IMR-90 (cell line): ENCODE results near the gene SRP14. TPM values are rescaled to one million over a fixed set of nuclear protein-coding genes. Genes with fewer than 3 reads are reported as not detected.

Source experiments
- ATAC-seq: fragments of 200-7000 bp; cut with Tn5 transposase; 2 replicates; pipeline ENCODE4 v1.9.1; 2020; ENCODE audit warnings: low read depth, mild to moderate bottlenecking, moderate library complexity
- BruUV-seq: library from RNA; stranded (reverse); fragments of 400-500 nt; replicated peaks from 2 replicates; lab custom pipeline; 2021; lab: Mats Ljungman, UMichigan
- CTCF ChIA-PET: fragments of 300-600 bp; formaldehyde crosslinking; extraction: SDS; loops from one replicate; lab custom pipeline; 2021; ENCODE audit warnings: antibody characterized with exemption; lab: Yijun Ruan, JAX
- POLR2A ChIA-PET: fragments of 300-600 bp; sonication (Branson Sonifier 250); formaldehyde crosslinking; loops from one replicate; lab custom pipeline; 2022; ENCODE audit warnings: antibody characterized with exemption; ENCODE audit not compliant: unreplicated experiment; lab: Charles Lee
- DNase-seq: peaks from one replicate; pipeline ENCODE4 v3.0.0; 2013
- H2AFZ ChIP-seq: replicated peaks from 2 replicates; pipeline ENCODE3; 2013; ENCODE audit warnings: low read length, mild to moderate bottlenecking; ENCODE audit not compliant: poor library complexity
- H2AK5ac ChIP-seq: 2 replicates; pipeline ENCODE4 v1.6.1; 2013; ENCODE audit warnings: low read depth, low read length, inconsistent platforms
- H2AK9ac ChIP-seq: replicated peaks from 2 replicates; pipeline ENCODE3; 2013; ENCODE audit warnings: mild to moderate bottlenecking, low read depth, low read length, moderate library complexity; ENCODE audit not compliant: poor library complexity
- H2BK120ac ChIP-seq: 2 replicates; pipeline ENCODE4 v1.6.1; 2013; ENCODE audit warnings: low read depth, low read length, inconsistent platforms
- H2BK15ac ChIP-seq: 3 replicates; pipeline ENCODE4 v1.6.1; 2013; ENCODE audit warnings: low read depth, low read length, inconsistent platforms
- H2BK20ac ChIP-seq: 2 replicates; pipeline ENCODE4 v1.6.1; 2013; ENCODE audit warnings: low read depth, mild to moderate bottlenecking, inconsistent platforms, low read length, moderate library complexity
- H2BK5ac ChIP-seq: 2 replicates; pipeline ENCODE4 v1.6.1; 2013; ENCODE audit warnings: mild to moderate bottlenecking, low read depth, low read length, inconsistent platforms; ENCODE audit not compliant: poor library complexity, severe bottlenecking
- H3K14ac ChIP-seq: replicated peaks from 2 replicates; pipeline ENCODE4 v1.6.1; 2013; ENCODE audit warnings: low read depth, low read length, inconsistent platforms
- H3K18ac ChIP-seq: 2 replicates; pipeline ENCODE4 v1.6.1; 2013; ENCODE audit warnings: low read depth, low read length, control low read depth
- H3K23ac ChIP-seq: 2 replicates; pipeline ENCODE4 v1.6.1; 2013; ENCODE audit warnings: low read depth, low read length, inconsistent platforms
- H3K27ac ChIP-seq: 2 replicates; pipeline ENCODE4 v1.5.1; 2013; ENCODE audit warnings: mild to moderate bottlenecking, control low read depth, low read length; ENCODE audit not compliant: insufficient read depth
- H3K27me3 ChIP-seq: 2 replicates; pipeline ENCODE4 v1.6.1; 2013; ENCODE audit warnings: low read length; ENCODE audit not compliant: control insufficient read depth, insufficient read depth
- H3K36me3 ChIP-seq: 2 replicates; pipeline ENCODE4 v1.6.1; 2013; ENCODE audit warnings: low read length, mixed read lengths; ENCODE audit not compliant: control insufficient read depth, insufficient read depth
- H3K4ac ChIP-seq: 2 replicates; pipeline ENCODE4 v1.6.1; 2013; ENCODE audit warnings: low read depth, low read length, inconsistent platforms
- H3K4me1 ChIP-seq: 2 replicates; pipeline ENCODE4 v1.6.1; 2013; ENCODE audit warnings: low read length, mixed read lengths; ENCODE audit not compliant: control insufficient read depth, insufficient read depth
- H3K4me2 ChIP-seq: 2 replicates; pipeline ENCODE4 v1.6.1; 2013; ENCODE audit warnings: low read depth, mild to moderate bottlenecking, control low read depth, low read length, moderate library complexity
- H3K4me3 ChIP-seq: 2 replicates; pipeline ENCODE4 v1.5.1; 2013; ENCODE audit warnings: low read depth, mild to moderate bottlenecking, control low read depth, low read length, moderate library complexity; ENCODE audit not compliant: insufficient read depth
- H3K56ac ChIP-seq: 2 replicates; pipeline ENCODE4 v1.6.1; 2013; ENCODE audit warnings: low read length, inconsistent platforms; ENCODE audit not compliant: insufficient read depth; ENCODE audit errors: extremely low read depth
- H3K79me1 ChIP-seq, 2 experiments: 2 replicates each; pipeline ENCODE4 v1.6.1; 2013; ENCODE audit warnings: low read length in 2 of 2, inconsistent platforms in 1 of 2, low read depth in 1 of 2
- H3K9ac ChIP-seq: 2 replicates; pipeline ENCODE4 v1.6.1; 2013; ENCODE audit warnings: low read depth, low read length, control low read depth
- H3K9me1 ChIP-seq: 2 replicates; pipeline ENCODE4 v1.6.1; 2013; ENCODE audit warnings: low read length, inconsistent platforms; ENCODE audit not compliant: insufficient read depth
- H3K9me3 ChIP-seq: 2 replicates; pipeline ENCODE4 v1.6.1; 2013; ENCODE audit warnings: low read length; ENCODE audit not compliant: control insufficient read depth, insufficient read depth
- H4K20me1 ChIP-seq: 2 replicates; pipeline ENCODE4 v1.6.1; 2013; ENCODE audit warnings: low read length, inconsistent platforms; ENCODE audit not compliant: insufficient read depth
- H4K5ac ChIP-seq: 2 replicates; pipeline ENCODE4 v1.6.1; 2013; ENCODE audit warnings: mild to moderate bottlenecking, low read depth, low read length, control low read depth
- H4K8ac ChIP-seq, 2 experiments: 2 replicates each; pipeline ENCODE4 v1.6.1; 2013; ENCODE audit warnings: low read depth in 2 of 2, low read length in 2 of 2, control low read depth in 1 of 2, inconsistent platforms in 1 of 2
- H4K91ac ChIP-seq: 2 replicates; pipeline ENCODE4 v1.6.1; 2013; ENCODE audit warnings: low read depth, low read length, inconsistent platforms; ENCODE audit not compliant: insufficient read depth
- BHLHE40 ChIP-seq: fragments of 150-350 bp; IDR thresholded peaks from 2 replicates; pipeline ENCODE4 v1.6.1; 2016; ENCODE audit warnings: mild to moderate bottlenecking, low read depth, low read length
- CHD1 ChIP-seq: IDR thresholded peaks from 2 replicates; pipeline ENCODE4 v1.6.1; 2012; ENCODE audit warnings: low read depth, low read length, improper control_type of control experiment
- ELK1 ChIP-seq: fragments of 150-350 bp; IDR thresholded peaks from 2 replicates; pipeline ENCODE4 v1.6.1; 2016; ENCODE audit warnings: low read depth, mild to moderate bottlenecking, low read length, moderate library complexity, borderline replicate concordance
- FOS ChIP-seq: fragments of 150-350 bp; IDR thresholded peaks from 2 replicates; pipeline ENCODE4 v1.6.1; 2016; ENCODE audit warnings: low read depth, low read length
- MAFK ChIP-seq: IDR thresholded peaks from 2 replicates; pipeline ENCODE4 v1.6.1; 2012; ENCODE audit warnings: low read depth, low read length, improper control_type of control experiment
- MXI1 ChIP-seq: IDR thresholded peaks from 2 replicates; pipeline ENCODE4 v1.6.1; 2012; ENCODE audit warnings: low read depth, mild to moderate bottlenecking, low read length, moderate library complexity, borderline replicate concordance
- POLR2A ChIP-seq: IDR thresholded peaks from 2 replicates; pipeline ENCODE4 v1.6.1; 2012; ENCODE audit warnings: mild to moderate bottlenecking, low read depth, low read length
- RAD21 ChIP-seq: IDR thresholded peaks from 2 replicates; pipeline ENCODE4 v1.6.1; 2012; ENCODE audit warnings: low read length, improper control_type of control experiment
- RCOR1 ChIP-seq: IDR thresholded peaks from 2 replicates; pipeline ENCODE4 v1.6.1; 2012; ENCODE audit warnings: mild to moderate bottlenecking, low read length, improper control_type of control experiment; ENCODE audit not compliant: insufficient replicate concordance
- RFX5 ChIP-seq: IDR thresholded peaks from 2 replicates; pipeline ENCODE4 v1.8.0; 2012; ENCODE audit warnings: low read depth, mild to moderate bottlenecking, low read length, moderate library complexity
- SMC3 ChIP-seq: fragments of 150-350 bp; IDR thresholded peaks from 2 replicates; pipeline ENCODE4 v1.6.1; 2016; ENCODE audit warnings: low read depth, mild to moderate bottlenecking, antibody characterized with exemption, low read length, moderate library complexity
- WGBS, 2 experiments: methylation state at CpG; one replicate each; pipeline versions ENCODE4 v1.1.5 to v1.1.7; 2013; ENCODE audit warnings: missing lambda C conversion rate in 2 of 2; ENCODE audit not compliant: insufficient read length in 1 of 2; ENCODE audit errors: extremely low coverage in 2 of 2; 5-methylcytosine and 5-hydroxymethylcytosine counted together
- dilution Hi-C: fragments of 300-500 bp; cut with HindIII; formaldehyde crosslinking; loops from one replicate; pipeline ENCODE4 v1.14.3; 2018; ENCODE audit warnings: low sequenced_read_pairs; ENCODE audit not compliant: unreplicated experiment
- in situ Hi-C: fragments of 300-500 bp; cut with MboI; formaldehyde crosslinking; loops from 3 replicates; pipeline ENCODE4 v1.14.3; 2019; ENCODE audit warnings: low sequenced_read_pairs, inconsistent platforms, mixed read lengths
- intact Hi-C: fragments of 100-400 bp; cut with micrococcal nuclease; formaldehyde crosslinking; loops from 2 replicates; pipeline ENCODE4 v1.10.0; 2022
- polyA plus RNA-seq, 3 experiments: library from polyadenylated mRNA; depleted of rRNA; stranded (reverse); fragments of >200 nt; gene quantifications; 2 replicates each; pipeline ENCODE4 v1.2.3, GENCODE V29; 2012; ENCODE audit warnings: low replicate concordance in 1 of 3
- total RNA-seq: library from RNA; depleted of rRNA; stranded (reverse); fragments of >200 nt; gene quantifications from 2 replicates; pipeline ENCODE4 v1.2.3, GENCODE V29; 2012
- TF ChIP-seq, protein P1 (sequence below): fragments of 150-350 bp; IDR thresholded peaks from 2 replicates; pipeline ENCODE4 v1.6.1; 2017; ENCODE audit warnings: mild to moderate bottlenecking, antibody characterized with exemption, low read length, low read depth

SRP14 gene
- total and polyA plus RNA-seq, 2 of the 4 experiments (the other 2 are of a cell fraction), result 106 to 295 TPM

DNA sequence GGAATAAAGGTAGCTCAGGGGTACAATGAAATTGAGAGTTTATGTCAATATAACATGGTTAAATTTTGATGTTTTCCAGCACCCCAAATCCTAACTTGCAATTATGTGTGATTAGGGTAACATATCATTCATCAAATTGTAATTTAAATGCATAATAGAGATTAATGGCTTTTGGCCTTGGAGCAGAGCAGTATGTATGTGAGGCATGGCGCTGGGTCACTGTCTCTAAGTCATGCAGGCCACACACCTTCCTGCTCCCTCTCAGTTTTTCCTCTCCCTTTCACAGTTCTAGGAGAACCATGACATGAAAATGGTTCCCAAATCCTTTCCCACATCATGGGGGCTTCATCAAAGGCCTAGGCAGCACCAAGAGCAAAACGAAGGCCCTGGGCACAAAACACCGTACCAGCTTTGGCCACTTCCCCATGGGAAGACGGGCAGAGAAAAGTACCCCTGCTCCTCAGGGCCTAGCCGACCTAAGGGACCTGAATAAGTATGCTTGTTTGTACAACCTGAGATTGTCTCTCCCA is 3.9 kb upstream of the SRP14 start:
- POLR2A ChIA-PET, result no interaction called here
- H3K79me1 ChIP-seq, result peaks cover 10 to 49% of the 10 kb centered on the region in 2 experiments
- no TSS peak for BruUV-seq
- no peak overlapping the region for H4K8ac ChIP-seq
- no peak overlapping the region for H4K5ac ChIP-seq
- DNase-seq, result no peak
- no peak overlapping the region for H3K14ac ChIP-seq
- no peak overlapping the region for H2BK15ac ChIP-seq
- in situ Hi-C loops (loop anchor here (10.0 kb wide), 1 partner anchor 382 kb away; no protein-coding TSS in a partner anchor), dilution Hi-C loops (no loop called here), intact Hi-C loops (no loop called here)
- peaks cover 8% of the 10 kb centered on the region; the same call in 1 of the 2 replicates for H4K20me1 ChIP-seq
- CTCF ChIA-PET, result no interaction called here
- H3K23ac ChIP-seq, result no peak overlapping the region
- no peak overlapping the region for H2AFZ ChIP-seq
- H4K91ac ChIP-seq, result no peak overlapping the region
- no peak overlapping the region for H3K27ac ChIP-seq
- TF ChIP-seq RAD21, result no peak
- TF ChIP-seq CHD1, result no peak
- TF ChIP-seq SMC3, result no peak
- no peak for TF ChIP-seq MXI1
- no peak for TF ChIP-seq BHLHE40
- TF ChIP-seq, protein P1, sequence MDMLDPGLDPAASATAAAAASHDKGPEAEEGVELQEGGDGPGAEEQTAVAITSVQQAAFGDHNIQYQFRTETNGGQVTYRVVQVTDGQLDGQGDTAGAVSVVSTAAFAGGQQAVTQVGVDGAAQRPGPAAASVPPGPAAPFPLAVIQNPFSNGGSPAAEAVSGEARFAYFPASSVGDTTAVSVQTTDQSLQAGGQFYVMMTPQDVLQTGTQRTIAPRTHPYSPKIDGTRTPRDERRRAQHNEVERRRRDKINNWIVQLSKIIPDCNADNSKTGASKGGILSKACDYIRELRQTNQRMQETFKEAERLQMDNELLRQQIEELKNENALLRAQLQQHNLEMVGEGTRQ, result no peak
- no peak for TF ChIP-seq POLR2A
- no peak for TF ChIP-seq MAFK
- TF ChIP-seq RCOR1, result no peak
- no peak for TF ChIP-seq RFX5
- TF ChIP-seq ELK1, result no peak
- no peak for TF ChIP-seq FOS
- H3K18ac ChIP-seq, result no peak overlapping the region
- H2AK5ac ChIP-seq, result no peak overlapping the region
- no peaks in the 10 kb centered on the region for H3K27me3 ChIP-seq
- H2BK120ac ChIP-seq, result no peak overlapping the region
- 92% methylated on average over 2 of the region's 5 CpGs; no CpG with 5 or more reads in 1 of the 2 experiments for WGBS, 2 experiments
- H3K36me3 ChIP-seq, result no peaks in the 10 kb centered on the region; the same call in 1 of the 2 replicates
- H3K9ac ChIP-seq, result no peak overlapping the region
- no peak overlapping the region for H2BK20ac ChIP-seq
- H3K4me2 ChIP-seq, result no peak overlapping the region
- H2BK5ac ChIP-seq, result no peak overlapping the region
- no peak overlapping the region for H3K4ac ChIP-seq
- no peak overlapping the region for H3K4me3 ChIP-seq
- peaks cover 13% of the 10 kb centered on the region for H3K9me1 ChIP-seq
- no peaks in the 10 kb centered on the region for H3K9me3 ChIP-seq
- ATAC-seq, result no peak
- H3K4me1 ChIP-seq, result peaks cover 16% of the 10 kb centered on the region
- H3K56ac ChIP-seq, result no peak overlapping the region
- no peak overlapping the region for H2AK9ac ChIP-seq
